ENCODE results near the gene BPIFB1. TPM values are rescaled to one million over a fixed set of nuclear protein-coding genes. Genes with fewer than 3 reads are reported as not detected.

BPIFB1 gene
- total and polyA plus RNA-seq, 2 of the 13 experiments (the other 11 are each of a cell fraction or from before 2014, with no cell fraction given), result 0.82 to 4.4 TPM

- TF ChIP-seq IRF9 (CRISPR knock-in tag; IDR thresholded peaks at IDR 0.05; ENCODE audit: borderline replicate concordance) (peak; percentile 55; the same call in 1 of the 2 replicates), LCORL (IDR thresholded peaks at IDR 0.05) (no peak), LCORL (CRISPR knock-in tag; IDR thresholded peaks at IDR 0.05) (peak; percentile 34; the same call in 1 of the 2 replicates), ZNF558 (CRISPR knock-in tag; IDR thresholded peaks at IDR 0.05; ENCODE audit: borderline replicate concordance) (no peak), SP4 (CRISPR knock-in tag; IDR thresholded peaks at IDR 0.05) (peak; percentile 58; the same call in 1 of the 2 replicates), JUND (CRISPR knock-in tag; IDR thresholded peaks at IDR 0.05) (no peak), ZNF605 (CRISPR knock-in tag; IDR thresholded peaks at IDR 0.05) (no peak), NFE2 (CRISPR knock-in tag; IDR thresholded peaks at IDR 0.05) (no peak), ELF1 (CRISPR knock-in tag; IDR thresholded peaks at IDR 0.05) (no peak), MAFG (CRISPR knock-in tag; IDR thresholded peaks at IDR 0.05) (no peak), ZNF276 (CRISPR knock-in tag; IDR thresholded peaks at IDR 0.05; ENCODE audit: low read depth) (0 out of 2 replicates have a peak, but pooled peaks have one; percentile 56), ZSCAN5A (CRISPR knock-in tag; IDR thresholded peaks at IDR 0.05; ENCODE audit: borderline replicate concordance) (no peak), SOX13 (IDR thresholded peaks at IDR 0.05) (no peak), SOX13 (CRISPR knock-in tag; conservative IDR thresholded peaks at IDR 0.05 in 1 of 2, IDR thresholded peaks at IDR 0.05 in 1 of 2) (no peak), MTF1 (CRISPR knock-in tag; IDR thresholded peaks at IDR 0.05) (no peak), ZNF30 (CRISPR knock-in tag; IDR thresholded peaks at IDR 0.05) (no peak)
Measured at GRCh38 chr20:33299111-33299603, 16.1 kb downstream of the BPIFB1 start (continued).

Data from HepG2 (cell line).